HG02852 (cell line): ENCODE data around the gene DZANK1.
A peak's percentile ranks its signal among the peaks of the same experiment; 100 is the strongest.
"Not testable (repeated sequence)": the region's sequence is repeated elsewhere in the genome, so short reads cannot be mapped to it uniquely, and the experiment has no call there.

Source experiments
- ATAC-seq: cut with Tn5 transposase; IDR thresholded peaks from one replicate; pipeline ENCODE4 v1.9.1; 2021; ENCODE audit warnings: mild to moderate bottlenecking, moderate library complexity; ENCODE audit not compliant: unreplicated experiment

The DZANK1 gene

GRCh38 chr20:18466894-18467730, at the start of gene DZANK1, which contains the start of gene POLR3F:
Gene DZANK1 (minus strand): TSS chr20:18467030. CDS start chr20:18465358, 1,672 bp downstream.
Gene POLR3F (plus strand): TSS chr20:18467390. CDS start chr20:18467507, 117 bp downstream.
- peak; percentile 99 for ATAC-seq

DNA sequence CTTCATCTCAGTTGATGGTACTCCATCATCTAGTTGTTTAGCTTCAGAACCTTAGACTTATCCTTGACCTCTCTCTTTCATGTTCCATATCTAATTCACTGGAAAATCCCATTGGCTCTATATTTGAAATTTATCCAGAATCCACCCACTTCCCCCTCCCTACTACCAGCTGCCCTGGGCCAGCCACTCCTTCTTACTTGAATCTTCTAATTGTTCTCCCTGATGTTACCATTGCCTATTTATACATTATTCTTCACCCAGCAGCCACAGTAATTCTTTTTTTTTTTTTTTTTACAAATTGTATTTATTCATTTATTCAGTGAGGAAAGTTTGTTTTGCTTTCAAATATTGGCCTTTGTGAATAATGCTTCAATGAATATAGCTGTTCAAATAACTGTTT, 49.1 kb upstream of the DZANK1 start:
- ATAC-seq, result no peak

DNA sequence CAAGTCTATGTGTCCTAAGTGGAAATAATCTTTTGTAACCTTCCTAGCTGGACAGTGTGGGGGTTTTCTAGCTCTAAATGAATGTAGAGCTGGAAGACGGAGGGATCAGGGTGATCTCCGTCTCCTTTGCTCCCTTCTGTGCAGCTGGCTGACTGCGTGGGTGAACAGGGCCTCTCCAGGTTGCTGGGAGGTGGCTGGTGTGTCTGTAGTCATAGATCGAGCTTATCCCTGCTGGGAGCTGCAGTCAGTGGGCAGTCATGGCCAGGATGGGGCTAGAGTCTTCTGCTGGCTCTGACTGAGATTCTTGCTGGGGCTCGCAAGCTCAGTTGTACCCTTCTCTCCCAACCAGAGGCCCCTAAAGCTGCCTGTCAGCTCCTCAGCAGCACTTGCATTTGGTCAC, 47.3 kb upstream of the DZANK1 start:
- no peak for ATAC-seq

DNA sequence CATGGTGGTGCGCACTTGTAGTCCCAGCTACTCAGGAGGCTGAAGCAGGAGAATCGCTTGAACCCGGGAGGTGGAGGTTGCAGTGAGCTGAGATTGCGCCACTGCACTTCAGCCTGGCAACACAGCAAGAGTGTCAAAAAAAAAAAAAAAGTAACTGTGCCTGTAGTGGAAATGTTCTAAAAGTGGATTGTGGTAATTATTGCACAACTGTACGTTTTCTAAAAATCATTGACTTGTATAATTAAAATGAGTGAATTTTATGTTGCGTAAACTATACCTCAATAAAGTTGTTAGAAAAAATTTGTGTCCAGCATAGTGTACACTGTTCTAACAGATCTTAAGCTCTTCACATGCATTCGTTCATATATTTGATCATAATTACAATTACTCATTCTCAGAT, 46.4 kb upstream of the DZANK1 start:
- no peak for ATAC-seq

DNA sequence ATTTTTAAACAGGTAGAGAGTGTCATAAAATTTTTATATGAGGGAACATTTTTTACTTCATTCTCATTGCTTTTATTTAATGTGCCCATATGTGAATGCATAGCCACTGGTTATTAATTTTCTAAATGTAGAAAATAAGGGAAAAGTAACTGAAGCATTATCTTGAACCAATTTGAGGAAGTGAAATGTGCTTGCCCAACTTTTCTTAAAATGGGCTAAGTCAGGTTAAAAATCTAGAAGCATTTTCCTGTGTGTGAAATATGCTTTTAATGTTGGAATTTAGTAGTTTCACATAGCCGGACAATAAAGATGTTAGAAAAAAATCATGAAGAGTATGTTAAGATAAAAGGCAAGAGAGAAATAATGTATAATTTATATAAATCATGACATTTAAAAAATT, 44.7 kb upstream of the DZANK1 start:
- no peak for ATAC-seq

DNA sequence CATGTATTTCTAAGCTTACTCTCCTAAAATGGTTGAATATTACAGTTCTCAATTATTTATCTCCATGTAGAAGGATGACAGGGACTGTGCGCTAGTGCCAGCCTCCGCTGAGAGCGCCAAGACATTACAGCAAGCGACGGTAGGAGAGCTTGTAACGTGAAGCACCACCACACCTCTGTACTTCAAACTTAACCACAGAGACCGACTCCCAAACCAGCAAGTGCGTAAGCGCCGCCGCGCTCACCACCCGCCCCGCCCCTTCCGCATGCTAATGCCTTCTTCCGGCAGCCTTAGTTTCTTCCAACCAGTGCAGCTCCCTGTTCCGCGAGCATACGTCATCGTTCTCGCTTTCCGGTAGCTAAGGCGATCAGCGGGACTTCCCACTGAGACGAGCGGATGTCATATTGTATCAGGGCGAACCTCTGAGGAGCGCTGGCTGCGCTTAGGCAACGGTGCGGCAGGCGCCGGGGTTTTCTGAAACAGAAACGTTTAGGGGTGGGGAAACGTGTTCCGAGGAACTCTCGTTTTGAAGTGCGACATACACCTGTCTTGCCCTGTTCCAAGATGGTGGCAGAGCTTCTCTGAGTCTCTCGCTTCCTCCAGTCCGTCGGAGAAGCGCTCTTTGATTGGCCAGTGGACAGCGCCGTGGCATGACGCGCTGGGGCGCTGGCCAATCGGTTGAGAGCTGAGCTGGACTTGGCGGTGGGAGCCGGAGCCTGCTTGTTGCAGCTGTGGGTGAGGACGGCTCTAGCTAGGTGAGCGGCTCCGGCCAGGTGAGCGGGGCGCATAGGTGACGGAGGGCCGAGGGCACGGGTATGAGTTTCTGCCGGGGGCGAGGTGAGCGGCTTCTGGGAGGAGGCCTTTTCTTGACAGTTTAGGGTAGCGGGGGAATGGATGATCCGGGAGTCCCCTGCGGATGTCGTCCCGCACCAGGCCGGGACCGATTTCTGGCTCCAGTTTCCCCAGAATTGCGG, 40.7 kb upstream of the DZANK1 start, which contains the start of gene SEC23B:
Gene SEC23B (plus strand): TSS at position 723 of the 974 bp plus-strand sequence. CDS start 2,896 bp downstream, outside the sequence.
- peak; percentile 96 for ATAC-seq

DNA sequence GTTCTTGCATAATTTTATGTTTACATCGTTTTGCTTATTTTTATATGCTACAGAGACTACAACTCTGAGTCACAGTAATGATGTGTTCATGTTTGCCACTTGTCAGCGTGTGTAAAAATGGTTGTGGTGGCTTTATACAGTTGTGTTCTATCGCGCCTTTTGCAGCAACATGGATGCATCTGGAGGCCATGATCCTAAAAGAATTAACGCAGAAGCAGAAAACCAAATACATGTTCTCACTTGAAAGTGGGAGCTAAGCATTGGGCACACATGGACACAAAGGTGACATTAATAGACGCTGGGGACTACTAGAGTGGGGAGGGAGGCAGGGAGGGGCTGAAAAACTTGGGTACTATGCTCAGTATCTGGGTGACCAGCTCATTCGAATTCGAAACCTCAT, 39.9 kb upstream of the DZANK1 start:
- ATAC-seq, result no peak

DNA sequence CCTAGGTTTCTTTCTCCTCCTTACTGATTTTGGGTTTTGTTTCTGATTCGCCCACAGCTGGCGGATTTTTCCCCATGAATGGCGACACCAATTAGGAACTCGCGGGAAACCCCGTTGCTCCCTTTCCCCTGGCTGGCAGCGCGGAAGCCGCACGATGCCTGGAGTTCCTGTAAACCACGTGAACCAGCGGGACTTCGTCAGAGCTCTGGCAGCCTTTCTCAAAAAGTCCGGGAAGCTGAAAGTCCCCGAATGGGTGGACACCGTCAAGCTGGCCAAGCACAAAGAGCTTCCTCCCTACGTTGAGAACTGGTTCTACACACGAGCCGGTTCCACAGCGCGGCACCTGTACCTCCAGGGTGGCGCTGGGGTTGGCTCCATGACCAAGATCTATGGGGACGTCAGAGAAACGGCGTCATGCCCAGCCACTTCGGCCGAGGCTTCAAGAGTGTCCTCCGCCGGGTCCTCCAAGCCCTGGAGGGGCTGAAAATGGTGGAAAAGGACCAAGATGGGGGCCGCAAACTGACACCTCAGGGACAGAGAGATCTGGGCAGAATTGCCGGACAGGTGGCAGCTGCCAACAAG, 37.7 kb upstream of the DZANK1 start:
- ATAC-seq, result no peak

- not testable (repeated sequence) for ATAC-seq
Measured at GRCh38 chr20:18501672-18502071, 34.8 kb upstream of the DZANK1 start.

DNA sequence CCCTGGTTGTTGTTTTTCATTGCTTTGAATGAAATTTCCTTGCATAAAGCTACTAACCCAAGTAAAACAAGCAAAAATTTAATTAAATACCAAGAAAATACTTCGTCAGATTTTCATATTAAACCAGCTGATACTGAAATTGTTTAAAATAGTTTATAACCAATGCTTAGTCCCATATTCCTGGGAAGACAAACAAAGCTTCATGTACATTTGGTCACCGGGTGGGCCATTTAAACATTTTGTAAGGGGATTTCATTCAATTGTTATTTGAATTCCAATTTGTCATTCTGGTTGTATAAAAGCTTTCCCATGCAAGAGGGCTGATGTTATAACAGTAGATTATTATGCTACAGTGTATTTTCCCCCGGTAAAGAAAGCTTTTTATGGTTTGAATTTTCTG, 30.8 kb upstream of the DZANK1 start:
- ATAC-seq, result no peak

DNA sequence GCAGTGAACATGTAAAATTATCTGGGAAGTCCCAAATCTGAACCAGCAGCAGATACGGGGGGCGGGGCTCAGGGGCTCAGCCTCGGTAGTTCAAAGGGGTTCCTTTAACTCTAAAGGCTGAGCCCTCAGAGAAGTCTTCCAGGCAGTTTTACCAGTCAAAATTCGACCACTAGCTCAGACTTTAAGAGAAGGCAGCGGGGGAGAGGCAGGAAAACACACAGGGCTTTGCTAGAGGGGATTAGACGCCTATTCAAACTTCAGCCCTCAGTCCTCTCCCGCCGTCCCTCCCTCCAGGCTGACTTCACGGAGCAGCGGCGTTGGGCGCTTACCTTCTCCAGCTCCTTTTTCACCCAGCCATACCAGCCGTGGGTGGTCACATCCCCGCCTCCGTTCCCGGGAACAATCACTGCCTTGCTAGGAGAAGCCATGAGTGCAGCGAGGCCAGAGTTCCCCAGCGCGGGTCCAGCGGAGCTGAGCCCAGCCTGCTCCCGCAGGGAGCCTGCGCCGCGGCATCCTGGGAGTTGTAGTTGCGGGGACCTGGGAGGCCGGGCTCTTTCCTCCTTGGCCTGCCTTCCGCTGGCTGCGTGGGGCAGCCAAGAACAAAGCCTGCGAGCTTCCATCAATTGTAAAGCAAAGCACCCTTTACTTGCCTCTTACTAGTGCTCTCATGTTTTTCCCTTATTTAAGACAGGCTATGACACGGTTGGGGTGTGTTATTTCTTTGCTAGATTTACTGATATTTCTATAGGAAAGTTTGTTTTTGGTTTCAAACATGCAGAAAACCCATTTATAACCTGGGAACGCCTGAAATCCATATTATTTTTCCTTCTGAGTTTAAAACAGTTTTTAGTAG, 30.1 kb upstream of the DZANK1 start, which contains the start of gene RBBP9:
Gene RBBP9 (minus strand): TSS at position 486 of the 853 bp plus-strand sequence. CDS start 58 bp downstream, at position 428.
- ATAC-seq, result peak; percentile 99

- no peak for ATAC-seq
Measured at GRCh38 chr20:18496042-18496441, 29.2 kb upstream of the DZANK1 start.

GRCh38 chr20:18488301-18488700, 21.5 kb upstream of the DZANK1 start:
- ATAC-seq, result no peak

- ATAC-seq, result no peak
Measured at GRCh38 chr20:18481596-18481995, 14.8 kb upstream of the DZANK1 start.

GRCh38 chr20:18477821-18478220, 11.0 kb upstream of the DZANK1 start:
- no peak for ATAC-seq

- ATAC-seq, result no peak
Measured at GRCh38 chr20:18477218-18477617, 10.4 kb upstream of the DZANK1 start.

- peak; percentile 43 for ATAC-seq
Measured at GRCh38 chr20:18466574-18466893, 296 bp downstream of the DZANK1 start.

DNA sequence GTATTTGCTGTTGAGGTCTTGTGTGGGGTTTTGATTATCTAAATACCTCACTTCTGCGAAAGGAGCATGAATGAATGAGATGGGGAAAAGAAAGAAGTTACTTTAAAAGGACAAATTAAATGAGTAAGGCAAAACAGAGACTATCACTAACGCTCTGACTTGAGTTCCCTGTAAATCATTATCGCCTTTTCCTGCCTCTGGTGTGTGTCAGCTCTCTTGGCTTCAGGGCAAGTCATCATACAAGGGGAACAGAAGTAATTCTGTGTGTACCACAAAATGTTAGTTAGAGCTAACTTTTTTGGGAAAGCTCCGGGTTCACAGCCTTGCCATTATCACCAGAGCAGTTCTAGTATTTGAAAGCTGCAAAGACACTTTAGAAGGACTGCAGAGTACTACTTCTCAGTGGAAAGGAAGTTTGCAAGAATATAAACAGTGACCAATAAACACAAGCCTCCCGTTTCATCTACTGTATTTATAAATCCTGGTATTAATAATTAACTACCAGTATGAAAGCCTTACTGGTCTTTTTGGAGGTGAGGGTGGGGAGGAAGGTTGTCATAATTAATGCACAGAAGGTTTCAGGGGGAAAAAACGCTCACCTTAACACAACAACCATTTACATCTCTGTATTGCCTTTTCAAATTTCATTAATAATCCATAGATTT, 1.2 kb downstream of the DZANK1 start:
- ATAC-seq, result no peak

DNA sequence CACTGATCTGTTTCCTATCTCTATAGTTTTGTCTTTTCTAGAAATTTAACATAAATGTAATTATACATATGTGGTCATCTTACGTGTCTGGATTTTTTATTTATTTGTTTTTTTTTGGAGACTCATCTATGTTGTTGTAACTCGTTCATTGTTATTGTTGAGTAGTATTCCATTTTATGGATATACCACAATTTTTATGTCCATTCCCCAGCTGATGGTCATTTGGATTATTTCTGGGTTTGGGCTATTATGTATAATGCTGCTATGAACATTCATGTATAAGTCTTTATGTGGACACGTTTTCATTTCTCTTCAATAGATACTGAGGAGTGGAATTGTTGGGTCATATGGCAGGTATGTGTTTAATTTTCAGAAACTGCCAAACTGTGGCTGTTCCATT, 10.2 kb downstream of the DZANK1 start:
- no peak for ATAC-seq

DNA sequence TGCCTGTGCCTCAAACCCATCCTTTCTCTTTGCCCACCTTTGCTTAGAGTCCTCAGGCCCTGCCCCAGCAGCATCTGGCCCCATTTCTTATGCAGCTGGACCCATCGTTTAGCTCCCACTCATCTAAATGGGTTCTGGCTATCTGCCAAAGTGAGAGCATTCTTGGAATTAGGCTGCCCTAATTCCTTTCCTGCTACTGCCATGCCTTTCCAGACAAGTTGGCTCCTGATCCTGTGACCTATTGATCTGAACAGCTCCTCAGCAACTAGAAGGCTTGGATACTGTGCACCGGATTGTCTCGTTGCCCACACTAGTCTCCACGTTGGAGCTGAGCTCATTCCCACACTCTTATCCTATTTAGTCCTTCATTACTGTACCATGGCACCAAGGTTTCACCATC, 22.9 kb downstream of the DZANK1 start:
- ATAC-seq, result no peak
